ENCODE data around the gene PPP1R3D.

Gene PPP1R3D

GRCh38 chr20:59949911-59950310, 9.8 kb upstream of the PPP1R3D start:
- no peak for DNase-seq (ENCODE audit: low read depth)
- TF ChIP-seq, protein P1, sequence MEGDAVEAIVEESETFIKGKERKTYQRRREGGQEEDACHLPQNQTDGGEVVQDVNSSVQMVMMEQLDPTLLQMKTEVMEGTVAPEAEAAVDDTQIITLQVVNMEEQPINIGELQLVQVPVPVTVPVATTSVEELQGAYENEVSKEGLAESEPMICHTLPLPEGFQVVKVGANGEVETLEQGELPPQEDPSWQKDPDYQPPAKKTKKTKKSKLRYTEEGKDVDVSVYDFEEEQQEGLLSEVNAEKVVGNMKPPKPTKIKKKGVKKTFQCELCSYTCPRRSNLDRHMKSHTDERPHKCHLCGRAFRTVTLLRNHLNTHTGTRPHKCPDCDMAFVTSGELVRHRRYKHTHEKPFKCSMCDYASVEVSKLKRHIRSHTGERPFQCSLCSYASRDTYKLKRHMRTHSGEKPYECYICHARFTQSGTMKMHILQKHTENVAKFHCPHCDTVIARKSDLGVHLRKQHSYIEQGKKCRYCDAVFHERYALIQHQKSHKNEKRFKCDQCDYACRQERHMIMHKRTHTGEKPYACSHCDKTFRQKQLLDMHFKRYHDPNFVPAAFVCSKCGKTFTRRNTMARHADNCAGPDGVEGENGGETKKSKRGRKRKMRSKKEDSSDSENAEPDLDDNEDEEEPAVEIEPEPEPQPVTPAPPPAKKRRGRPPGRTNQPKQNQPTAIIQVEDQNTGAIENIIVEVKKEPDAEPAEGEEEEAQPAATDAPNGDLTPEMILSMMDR (IDR thresholded peaks at IDR 0.05; ENCODE audit: control insufficient read depth, insufficient read depth, low read depth, low read length, missing control alignments), result no peak
- H3K4me3 ChIP-seq (ENCODE audit: control insufficient read depth, low read depth, low read length), result no peak overlapping the region

DNA sequence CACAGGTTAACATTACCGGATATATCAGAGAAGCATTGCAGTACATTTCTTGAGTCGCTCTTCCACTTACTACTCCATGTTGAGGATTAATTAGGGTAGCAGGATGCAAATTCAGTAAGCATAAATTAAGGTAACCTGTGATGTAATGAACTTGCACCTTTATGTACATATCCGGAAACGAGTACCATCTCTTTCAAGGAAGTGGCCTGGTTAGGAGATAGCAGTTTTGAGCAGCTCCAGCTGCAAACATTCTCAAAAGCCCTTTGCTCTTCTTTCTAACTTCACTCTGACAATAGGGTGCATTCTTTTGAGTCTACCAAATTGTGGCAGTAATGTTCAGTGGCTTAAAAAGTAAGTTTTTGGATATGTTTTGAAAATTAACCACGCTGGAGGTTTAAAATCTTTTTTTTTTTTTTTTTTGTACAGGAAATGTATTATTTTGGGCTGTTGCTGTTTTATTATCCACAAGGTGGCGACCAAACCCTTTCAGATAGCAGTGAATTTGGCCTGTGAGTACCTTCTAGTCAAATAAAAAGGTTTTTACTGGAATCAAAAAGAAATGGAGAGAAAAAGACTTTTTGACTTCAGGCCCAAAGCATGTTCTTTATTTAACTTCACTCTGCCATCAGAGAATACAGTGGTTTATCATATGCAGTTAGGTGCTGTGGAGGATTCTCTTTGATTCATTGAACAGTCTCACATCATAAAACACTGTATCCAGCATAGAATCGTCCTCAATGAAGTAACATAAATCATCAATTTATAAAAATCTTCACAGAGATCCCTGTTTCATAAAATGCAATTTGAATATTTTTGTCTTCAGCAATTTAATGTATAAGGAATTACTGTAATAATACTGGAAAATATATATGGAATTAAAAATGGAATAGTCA, 9.0 kb upstream of the PPP1R3D start:
- peak; percentile 31 for DNase-seq (ENCODE audit: low read depth)

GRCh38 chr20:59948212-59948611, 8.1 kb upstream of the PPP1R3D start:
- no peak overlapping the region for H3K4me3 ChIP-seq (ENCODE audit: control insufficient read depth, low read depth, low read length)
- TF ChIP-seq, protein P1 (IDR thresholded peaks at IDR 0.05; ENCODE audit: control insufficient read depth, insufficient read depth, low read depth, low read length, missing control alignments), result no peak
- no peak for DNase-seq (ENCODE audit: low read depth)

More for the DNA sequence above, 9.0 kb upstream of the PPP1R3D start:
- TF ChIP-seq, protein P1 (IDR thresholded peaks at IDR 0.05; ENCODE audit: control insufficient read depth, insufficient read depth, low read depth, low read length, missing control alignments), result peak; percentile 61
- H3K4me3 ChIP-seq (ENCODE audit: control insufficient read depth, low read depth, low read length), result no peak overlapping the region

GRCh38 chr20:59947376-59947775, 7.3 kb upstream of the PPP1R3D start:
- DNase-seq (ENCODE audit: low read depth), result no peak
- H3K4me3 ChIP-seq (ENCODE audit: control insufficient read depth, low read depth, low read length), result no peak overlapping the region
- TF ChIP-seq, protein P1 (IDR thresholded peaks at IDR 0.05; ENCODE audit: control insufficient read depth, insufficient read depth, low read depth, low read length, missing control alignments), result no peak

DNA sequence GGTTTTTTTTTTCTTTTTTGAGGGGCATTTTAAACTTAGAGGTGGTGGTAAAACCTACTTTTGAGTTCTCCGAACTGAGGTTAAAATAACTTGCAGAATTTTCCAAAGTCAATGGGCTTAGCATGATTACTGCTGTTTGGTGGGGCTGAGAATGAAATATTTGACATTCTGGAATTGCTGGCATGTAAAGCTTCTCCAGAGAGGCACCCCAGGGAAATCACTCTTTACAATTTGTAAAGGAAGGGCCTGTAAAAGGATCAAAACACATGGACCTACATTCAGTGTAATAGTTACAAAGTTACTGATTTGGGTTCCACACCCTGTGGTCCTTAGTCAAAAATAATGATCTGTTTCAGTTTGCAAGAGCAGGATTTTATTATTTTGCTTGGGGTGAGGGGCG, 5.6 kb upstream of the PPP1R3D start:
- H3K4me3 ChIP-seq (ENCODE audit: control insufficient read depth, low read depth, low read length), result no peak overlapping the region
- no peak for DNase-seq (ENCODE audit: low read depth)
- TF ChIP-seq, protein P1 (IDR thresholded peaks at IDR 0.05; ENCODE audit: control insufficient read depth, insufficient read depth, low read depth, low read length, missing control alignments), result no peak

- no peak overlapping the region for H3K4me3 ChIP-seq (ENCODE audit: control insufficient read depth, low read depth, low read length)
- DNase-seq (ENCODE audit: low read depth), result no peak
- TF ChIP-seq, protein P1 (IDR thresholded peaks at IDR 0.05; ENCODE audit: control insufficient read depth, insufficient read depth, low read depth, low read length, missing control alignments), result no peak
Measured at GRCh38 chr20:59945175-59945574, 5.1 kb upstream of the PPP1R3D start.
